VCaP (cell line): ENCODE data around the gene NTHL1.
A peak's percentile ranks its signal among the peaks of the same experiment; 100 is the strongest.

Experiments used
- H3K27ac ChIP-seq: fragments of 450-650 bp; 2 replicates; pipeline ENCODE4 v1.5.1; 2017
- TF ChIP-seq, protein P1 (sequence below): fragments of 450-650 bp; conservative IDR thresholded peaks from 2 replicates; pipeline ENCODE4 v1.5.1; 2017; ENCODE audit warnings: mild to moderate bottlenecking, moderate library complexity

NTHL1 gene

DNA sequence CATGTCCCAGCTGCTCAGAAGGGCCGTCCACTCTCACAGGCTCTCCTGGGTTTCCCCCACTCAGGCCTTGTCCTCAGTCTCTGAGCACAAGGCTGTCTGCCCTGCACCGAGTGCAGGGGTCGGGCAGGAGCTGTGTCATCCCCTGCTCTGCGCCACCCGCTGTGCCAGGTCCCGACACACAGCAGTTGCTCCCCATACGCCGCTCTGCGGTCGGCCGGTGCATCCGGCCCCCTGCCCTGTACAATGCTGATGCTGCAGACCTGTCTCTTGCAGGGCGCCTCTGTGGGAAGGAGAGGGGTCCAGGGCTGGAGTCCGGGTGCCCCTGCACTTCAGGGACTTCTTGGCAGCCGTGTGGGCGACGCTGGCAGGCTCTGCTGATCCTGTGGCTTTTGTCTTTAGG lies 6.3 kb upstream of the NTHL1 start:
- TF ChIP-seq, protein P1, sequence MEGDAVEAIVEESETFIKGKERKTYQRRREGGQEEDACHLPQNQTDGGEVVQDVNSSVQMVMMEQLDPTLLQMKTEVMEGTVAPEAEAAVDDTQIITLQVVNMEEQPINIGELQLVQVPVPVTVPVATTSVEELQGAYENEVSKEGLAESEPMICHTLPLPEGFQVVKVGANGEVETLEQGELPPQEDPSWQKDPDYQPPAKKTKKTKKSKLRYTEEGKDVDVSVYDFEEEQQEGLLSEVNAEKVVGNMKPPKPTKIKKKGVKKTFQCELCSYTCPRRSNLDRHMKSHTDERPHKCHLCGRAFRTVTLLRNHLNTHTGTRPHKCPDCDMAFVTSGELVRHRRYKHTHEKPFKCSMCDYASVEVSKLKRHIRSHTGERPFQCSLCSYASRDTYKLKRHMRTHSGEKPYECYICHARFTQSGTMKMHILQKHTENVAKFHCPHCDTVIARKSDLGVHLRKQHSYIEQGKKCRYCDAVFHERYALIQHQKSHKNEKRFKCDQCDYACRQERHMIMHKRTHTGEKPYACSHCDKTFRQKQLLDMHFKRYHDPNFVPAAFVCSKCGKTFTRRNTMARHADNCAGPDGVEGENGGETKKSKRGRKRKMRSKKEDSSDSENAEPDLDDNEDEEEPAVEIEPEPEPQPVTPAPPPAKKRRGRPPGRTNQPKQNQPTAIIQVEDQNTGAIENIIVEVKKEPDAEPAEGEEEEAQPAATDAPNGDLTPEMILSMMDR: no peak

DNA sequence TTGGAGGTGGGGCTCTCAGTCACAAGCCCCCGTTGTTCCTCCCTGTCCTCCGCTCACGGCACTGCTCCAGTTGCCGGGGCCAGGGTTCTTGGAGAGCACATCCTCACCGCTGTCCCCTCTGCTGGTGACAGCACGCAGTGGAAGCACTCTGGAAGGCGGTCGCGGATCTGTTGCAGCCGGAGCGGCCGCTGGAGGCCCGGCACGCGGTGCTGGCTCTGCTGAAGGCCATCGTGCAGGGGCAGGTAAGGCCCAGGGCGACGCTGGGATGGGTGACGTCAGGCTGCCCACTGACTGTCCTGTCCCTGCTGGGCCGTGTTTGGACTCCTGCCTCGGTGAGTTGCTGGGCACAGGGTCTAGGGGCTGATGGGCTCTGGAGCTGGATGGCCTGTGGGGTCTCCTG lies 5.6 kb upstream of the NTHL1 start:
- H3K27ac ChIP-seq: peak overlapping the region; percentile 78; the same call in 1 of the 2 replicates

More for the DNA sequence above, 6.3 kb upstream of the NTHL1 start:
- H3K27ac ChIP-seq: peak overlapping the region; percentile 78

DNA sequence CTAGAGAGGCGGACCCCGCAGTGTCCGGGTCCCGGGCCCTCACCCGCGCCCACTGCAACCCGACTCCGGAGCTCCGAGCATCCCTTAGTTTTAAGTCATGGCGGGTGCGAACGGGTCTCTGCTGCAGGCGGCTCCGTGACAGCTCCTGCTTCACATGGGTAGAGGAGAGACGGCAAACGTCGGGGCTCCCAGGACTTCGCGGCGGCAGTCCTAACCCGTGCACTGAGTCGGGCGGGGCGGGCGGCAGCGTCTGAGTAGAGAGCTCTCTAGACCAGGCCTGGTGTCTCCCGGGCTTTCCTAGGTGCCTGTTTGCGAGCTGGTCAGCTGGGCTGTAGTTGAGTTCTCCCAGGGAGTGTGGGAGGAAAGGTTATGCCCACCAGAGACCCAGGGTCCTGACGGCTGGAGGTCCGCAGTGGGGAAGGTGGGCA lies 496 bp upstream of the NTHL1 start:
- TF ChIP-seq, protein P1: no peak
- H3K27ac ChIP-seq: peak overlapping the region; percentile 81

More for the DNA sequence above, 5.6 kb upstream of the NTHL1 start:
- TF ChIP-seq, protein P1: no peak

DNA sequence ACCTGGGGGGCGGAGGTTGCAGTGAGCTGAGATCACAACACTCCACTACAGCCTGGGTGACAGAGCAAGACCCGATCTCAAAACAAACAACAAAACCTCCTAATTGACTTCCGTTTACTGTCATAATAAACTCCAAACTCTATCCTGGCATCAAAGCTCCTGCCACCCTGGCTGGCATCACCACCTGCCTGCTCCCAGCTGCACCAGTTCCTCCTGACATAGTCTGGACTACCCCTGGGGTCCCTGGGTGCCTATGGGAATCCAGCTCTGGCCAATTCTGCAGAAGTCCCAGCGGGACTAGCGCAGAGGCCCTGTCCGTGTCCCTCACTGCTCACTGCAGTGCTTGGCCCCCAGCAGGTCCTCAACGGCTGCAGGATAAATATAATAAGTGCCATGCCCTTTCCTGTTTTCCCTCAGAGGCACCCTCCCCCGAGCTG lies 723 bp downstream of the NTHL1 start:
- TF ChIP-seq, protein P1: no peak
- H3K27ac ChIP-seq: peak overlapping the region; percentile 81

DNA sequence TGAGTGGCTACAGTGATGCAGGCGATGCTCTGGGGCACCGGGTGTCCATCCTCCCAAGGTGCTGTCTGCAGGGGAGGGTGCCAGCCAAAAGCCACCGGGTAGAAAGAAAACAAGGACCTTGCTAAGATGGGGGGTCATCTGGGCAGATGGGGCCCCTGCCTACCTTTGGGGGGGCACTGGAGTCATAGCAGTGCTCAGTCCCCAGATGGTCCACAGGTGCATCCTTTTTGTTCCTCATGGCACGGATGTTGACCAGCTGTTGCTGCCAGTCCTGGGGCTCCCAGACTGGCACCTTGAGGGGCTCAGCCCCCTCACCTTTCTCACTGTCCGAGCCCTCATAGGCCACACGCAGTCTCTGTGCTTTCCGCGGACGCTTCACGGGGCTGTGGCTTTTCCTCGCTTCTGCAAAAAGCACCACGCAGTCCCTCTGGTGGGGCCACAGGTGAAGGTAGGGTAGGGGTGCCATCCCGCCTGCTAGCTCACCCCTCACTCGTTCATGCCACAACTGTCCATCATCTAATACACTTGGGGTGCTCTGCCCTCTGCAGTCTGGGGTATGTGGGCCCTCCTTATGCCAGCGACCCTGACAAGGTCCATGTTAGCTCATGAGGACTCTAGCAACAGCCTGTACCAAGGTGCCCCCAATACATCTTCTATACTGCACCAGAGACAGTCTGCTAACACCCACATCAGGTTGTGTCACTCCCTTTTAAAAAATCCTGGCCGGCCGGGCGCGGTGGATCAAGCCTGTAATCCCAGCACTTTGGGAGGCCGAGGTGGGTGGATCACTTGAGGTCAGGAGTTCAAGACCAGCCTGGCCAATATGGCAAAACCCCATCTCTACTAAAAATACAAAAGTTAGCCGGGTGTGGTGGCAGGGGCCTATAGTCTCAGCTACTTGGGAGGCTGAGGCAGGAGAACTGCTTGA lies 1.4 kb downstream of the NTHL1 start:
- TF ChIP-seq, protein P1: no peak

DNA sequence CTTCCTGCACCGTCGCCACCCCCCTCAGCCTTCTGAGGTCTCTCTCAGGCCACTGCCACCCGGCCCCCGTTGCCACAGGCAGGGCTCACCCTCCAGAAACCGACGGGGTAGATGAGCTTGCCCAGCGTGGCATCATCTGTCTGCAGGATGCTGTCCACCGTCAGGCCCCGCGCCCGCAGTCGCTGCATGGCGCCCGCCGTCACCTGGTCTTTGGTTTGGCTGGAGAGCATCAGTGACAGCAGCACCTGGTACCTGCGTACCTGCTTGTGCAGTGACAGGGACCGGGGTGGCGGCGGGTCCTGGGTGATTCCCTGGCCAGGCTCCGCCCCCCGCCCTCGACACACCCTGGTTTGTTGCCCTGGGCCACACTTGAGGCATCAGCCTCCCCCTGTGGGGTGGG lies 3.1 kb downstream of the NTHL1 start:
- no peak overlapping the region for H3K27ac ChIP-seq
- TF ChIP-seq, protein P1: no peak

More for the DNA sequence above, 1.4 kb downstream of the NTHL1 start:
- H3K27ac ChIP-seq: peak overlapping the region; percentile 81

DNA sequence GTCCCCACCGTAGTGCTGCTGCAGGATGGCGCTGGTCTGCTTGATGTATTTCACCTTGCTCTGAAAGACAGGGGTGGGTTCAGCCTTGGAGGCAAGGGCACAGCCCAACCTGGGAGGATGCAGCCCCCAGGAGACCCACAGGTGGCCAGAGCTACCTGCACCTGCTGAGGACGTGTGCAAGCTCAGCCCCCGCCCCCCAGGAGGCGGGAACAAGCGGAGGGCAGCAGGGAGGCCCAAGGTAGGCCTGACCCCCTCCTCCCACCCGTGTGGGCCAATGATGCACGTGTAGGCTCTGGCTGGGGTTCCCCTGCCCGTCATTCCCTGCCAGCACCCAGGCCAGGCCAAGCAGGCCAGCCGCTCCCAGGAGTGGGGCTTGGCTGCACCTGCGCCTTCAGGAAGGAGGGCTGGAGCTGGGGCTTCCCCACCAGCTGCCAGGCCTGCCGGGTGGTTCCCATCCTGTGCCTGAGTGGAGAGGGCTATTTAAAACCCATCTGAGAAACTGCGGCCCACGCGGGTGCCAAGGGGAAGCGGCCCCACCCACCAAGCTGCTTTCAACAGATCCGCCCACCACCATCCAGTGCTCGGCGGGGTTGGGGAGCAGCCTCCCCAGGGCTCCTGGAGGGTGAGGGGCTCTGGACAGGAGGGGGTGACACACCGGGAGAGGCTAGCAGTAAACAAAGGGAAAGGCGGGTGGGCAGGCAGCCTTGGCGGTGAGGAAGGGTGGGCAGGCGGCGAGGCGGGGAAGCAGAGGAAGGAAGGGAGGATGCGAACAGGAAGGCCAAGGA lies 3.8 kb downstream of the NTHL1 start:
- H3K27ac ChIP-seq: no peak overlapping the region
- TF ChIP-seq, protein P1: no peak
